AG09309 (cell line): ENCODE data around the gene AGAP1.

ENCODE experiments used
- DNase-seq: peaks from one replicate; pipeline ENCODE4 v3.0.0-alpha.2; 2010; ENCODE audit warnings: low read depth
- H3K4me3 ChIP-seq: 2 replicates; pipeline ENCODE4 v1.5.1; 2011; ENCODE audit warnings: mild to moderate bottlenecking, low read depth, low read length, moderate library complexity; ENCODE audit not compliant: control insufficient read depth
- CTCF ChIP-seq: IDR thresholded peaks from 2 replicates; pipeline ENCODE4 v1.5.1; 2011; ENCODE audit warnings: mild to moderate bottlenecking, low read depth, low read length, inconsistent platforms; ENCODE audit not compliant: insufficient read depth, control insufficient read depth; ENCODE audit errors: missing control alignments

The AGAP1 gene

DNA sequence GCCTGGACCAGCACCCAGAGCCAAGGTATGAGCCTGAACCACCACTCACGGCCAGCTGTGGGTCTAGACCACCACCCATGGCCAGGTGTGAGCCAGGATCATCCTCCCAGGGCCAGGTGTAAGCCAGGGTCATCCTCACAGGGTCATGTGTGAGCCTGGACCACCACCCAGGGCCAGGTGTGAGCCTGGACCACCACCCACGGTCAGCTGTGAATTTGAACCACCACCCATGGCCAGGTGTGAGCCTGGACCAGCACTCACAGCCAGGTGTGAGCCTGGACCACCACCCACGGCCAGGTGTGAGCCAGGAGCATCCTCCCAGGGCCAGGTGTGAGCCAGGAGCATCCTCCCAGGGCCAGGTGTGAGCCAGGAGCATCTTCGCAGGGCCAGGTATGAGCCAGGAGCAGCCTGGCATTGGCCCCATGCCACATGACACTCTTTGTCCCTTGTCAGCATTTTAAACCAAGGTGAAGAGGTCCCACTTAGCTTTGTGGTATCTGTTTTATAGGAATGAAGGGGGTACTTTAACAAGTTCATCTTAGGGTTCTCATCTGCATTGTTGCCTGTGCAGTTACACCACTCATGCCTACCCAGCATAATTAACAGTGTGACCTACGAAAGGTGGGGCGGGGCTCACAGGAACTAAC, 71.2 kb downstream of the AGAP1 start:
- no peak for TF ChIP-seq CTCF
- H3K4me3 ChIP-seq: no peak overlapping the region
- no peak for DNase-seq

DNA sequence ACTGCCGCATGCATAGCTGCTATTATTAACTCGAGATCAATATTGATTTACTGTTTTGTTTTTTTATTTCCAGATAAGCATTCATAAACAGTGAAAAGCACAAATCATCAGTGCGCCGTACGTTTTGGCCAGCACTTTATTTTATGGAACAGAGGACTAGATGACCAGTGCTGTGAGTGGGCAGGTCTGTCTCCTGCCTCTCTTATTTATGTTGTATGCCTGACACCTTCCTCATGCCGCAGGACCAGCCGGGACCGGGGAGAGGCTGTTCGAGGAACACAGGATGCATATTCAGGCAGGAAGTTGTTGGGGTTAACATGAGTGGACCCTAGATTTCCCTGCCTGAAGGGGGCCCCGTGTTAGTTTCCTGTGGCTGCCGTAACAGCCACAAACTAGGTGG, 72.6 kb downstream of the AGAP1 start:
- TF ChIP-seq CTCF: no peak
- DNase-seq: no peak
- no peak overlapping the region for H3K4me3 ChIP-seq

- TF ChIP-seq CTCF: no peak
- H3K4me3 ChIP-seq: no peak overlapping the region
- DNase-seq: no peak
These were observed 73.2 kb downstream of the AGAP1 start for GRCh38 chr2:235566931-235567495.

DNA sequence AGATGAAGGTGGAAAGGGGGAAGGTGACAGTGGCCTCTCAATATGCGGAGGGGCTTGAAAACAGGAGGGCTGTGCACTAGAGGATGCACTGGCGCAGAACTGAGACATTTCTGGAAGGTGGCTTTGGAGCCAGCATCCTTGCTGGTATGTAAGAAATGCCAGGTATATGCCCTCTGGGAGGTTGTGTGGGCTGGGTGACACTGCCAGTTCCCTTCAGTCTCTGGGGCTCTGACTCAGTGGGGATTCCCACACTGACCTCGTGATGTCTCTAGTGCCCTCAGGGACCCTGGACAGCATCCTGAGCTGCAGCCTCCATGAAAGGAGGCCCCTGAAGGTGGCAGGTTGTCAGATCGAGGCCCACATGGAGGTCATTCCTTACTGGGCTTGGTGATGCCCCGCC, 74.0 kb downstream of the AGAP1 start:
- no peak for TF ChIP-seq CTCF
- no peak overlapping the region for H3K4me3 ChIP-seq
- no peak for DNase-seq

GRCh38 chr2:235568431-235568830, 74.6 kb downstream of the AGAP1 start:
- no peak for TF ChIP-seq CTCF
- H3K4me3 ChIP-seq: no peak overlapping the region
- no peak for DNase-seq

DNA sequence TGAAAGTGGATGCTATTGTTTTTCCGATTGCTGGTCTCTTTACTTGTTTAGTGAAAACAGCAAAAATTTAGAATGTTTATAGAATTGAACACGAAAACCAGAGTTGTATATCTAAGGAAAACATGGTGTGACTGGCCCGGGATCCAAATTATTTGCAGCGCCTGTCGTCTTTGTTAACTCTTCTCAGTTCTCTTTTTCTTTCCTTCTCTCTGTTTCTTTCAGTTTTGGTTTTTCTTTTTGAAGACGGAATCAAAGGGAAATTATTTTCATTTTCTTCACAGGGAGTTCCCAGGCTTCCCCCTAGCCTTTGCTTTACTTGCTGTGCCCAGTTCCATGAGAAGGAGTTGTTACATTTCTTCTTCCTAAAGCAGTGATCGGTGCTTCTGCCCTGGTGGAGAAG, 76.0 kb downstream of the AGAP1 start:
- no peak for DNase-seq
- no peak for TF ChIP-seq CTCF
- H3K4me3 ChIP-seq: no peak overlapping the region
